Measurements from ENCODE around the gene BAHCC1.

DNA sequence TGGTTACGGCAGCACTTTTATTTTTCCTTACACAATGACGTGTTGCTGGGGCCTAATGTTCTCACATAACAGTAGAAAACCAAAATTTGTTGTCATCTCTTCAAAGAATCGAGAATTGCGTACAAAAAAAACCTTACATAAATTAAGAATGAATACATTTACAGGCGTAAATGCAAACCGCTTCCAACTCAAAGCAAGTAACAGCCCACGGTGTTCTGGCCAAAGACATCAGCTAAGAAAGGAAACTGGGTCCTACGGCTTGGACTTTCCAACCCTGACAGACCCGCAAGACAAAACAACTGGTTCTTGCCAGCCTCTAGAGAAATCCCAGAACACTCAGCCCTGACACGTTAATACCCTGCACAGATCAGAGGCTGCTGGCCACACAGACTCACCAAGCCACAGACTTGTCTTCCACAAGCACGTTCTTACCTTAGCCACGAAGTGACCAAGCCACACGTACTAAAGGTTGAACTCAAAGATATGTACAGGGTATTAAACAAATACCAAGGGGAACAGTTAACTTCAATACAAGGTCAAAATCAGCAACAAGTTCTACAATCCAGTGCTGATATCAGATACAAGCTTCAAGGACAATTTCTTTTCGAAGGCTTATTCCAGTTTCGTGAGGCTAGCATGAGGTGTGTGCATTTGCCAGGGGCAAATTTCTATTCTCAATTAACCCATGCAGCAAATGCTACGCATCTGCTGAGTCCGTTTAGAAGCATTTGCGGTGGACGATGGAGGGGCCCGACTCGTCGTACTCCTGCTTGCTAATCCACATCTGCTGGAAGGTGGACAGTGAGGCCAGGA, 114.9 kb downstream of the BAHCC1 start:
- TF ChIP-seq, protein P1, sequence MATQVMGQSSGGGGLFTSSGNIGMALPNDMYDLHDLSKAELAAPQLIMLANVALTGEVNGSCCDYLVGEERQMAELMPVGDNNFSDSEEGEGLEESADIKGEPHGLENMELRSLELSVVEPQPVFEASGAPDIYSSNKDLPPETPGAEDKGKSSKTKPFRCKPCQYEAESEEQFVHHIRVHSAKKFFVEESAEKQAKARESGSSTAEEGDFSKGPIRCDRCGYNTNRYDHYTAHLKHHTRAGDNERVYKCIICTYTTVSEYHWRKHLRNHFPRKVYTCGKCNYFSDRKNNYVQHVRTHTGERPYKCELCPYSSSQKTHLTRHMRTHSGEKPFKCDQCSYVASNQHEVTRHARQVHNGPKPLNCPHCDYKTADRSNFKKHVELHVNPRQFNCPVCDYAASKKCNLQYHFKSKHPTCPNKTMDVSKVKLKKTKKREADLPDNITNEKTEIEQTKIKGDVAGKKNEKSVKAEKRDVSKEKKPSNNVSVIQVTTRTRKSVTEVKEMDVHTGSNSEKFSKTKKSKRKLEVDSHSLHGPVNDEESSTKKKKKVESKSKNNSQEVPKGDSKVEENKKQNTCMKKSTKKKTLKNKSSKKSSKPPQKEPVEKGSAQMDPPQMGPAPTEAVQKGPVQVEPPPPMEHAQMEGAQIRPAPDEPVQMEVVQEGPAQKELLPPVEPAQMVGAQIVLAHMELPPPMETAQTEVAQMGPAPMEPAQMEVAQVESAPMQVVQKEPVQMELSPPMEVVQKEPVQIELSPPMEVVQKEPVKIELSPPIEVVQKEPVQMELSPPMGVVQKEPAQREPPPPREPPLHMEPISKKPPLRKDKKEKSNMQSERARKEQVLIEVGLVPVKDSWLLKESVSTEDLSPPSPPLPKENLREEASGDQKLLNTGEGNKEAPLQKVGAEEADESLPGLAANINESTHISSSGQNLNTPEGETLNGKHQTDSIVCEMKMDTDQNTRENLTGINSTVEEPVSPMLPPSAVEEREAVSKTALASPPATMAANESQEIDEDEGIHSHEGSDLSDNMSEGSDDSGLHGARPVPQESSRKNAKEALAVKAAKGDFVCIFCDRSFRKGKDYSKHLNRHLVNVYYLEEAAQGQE (IDR thresholded peaks at IDR 0.05; ENCODE audit: low read depth), result no peak
- TF ChIP-seq TAF1 (IDR thresholded peaks at IDR 0.05; ENCODE audit: low read depth), result no peak
- TF ChIP-seq TCF12 (IDR thresholded peaks at IDR 0.05; ENCODE audit: low read depth), result no peak
- no peak for TF ChIP-seq RAD21 (IDR thresholded peaks at IDR 0.05; ENCODE audit: low read depth)
- TF ChIP-seq, protein P2, sequence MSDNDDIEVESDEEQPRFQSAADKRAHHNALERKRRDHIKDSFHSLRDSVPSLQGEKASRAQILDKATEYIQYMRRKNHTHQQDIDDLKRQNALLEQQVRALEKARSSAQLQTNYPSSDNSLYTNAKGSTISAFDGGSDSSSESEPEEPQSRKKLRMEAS (IDR thresholded peaks at IDR 0.05), result no peak
- no peak for TF ChIP-seq EP300 (IDR thresholded peaks at IDR 0.05; ENCODE audit: borderline replicate concordance)
- no peak for TF ChIP-seq EGR1 (IDR thresholded peaks at IDR 0.05)
- no peak for TF ChIP-seq CEBPB (IDR thresholded peaks at IDR 0.05)
- no peak for TF ChIP-seq YY1 (IDR thresholded peaks at IDR 0.05; ENCODE audit: low read depth)
- TF ChIP-seq NFIC (IDR thresholded peaks at IDR 0.05), result no peak
- no peak for TF ChIP-seq CREB1 (IDR thresholded peaks at IDR 0.05; ENCODE audit: low read depth)
- no peak for TF ChIP-seq ZBTB7A (IDR thresholded peaks at IDR 0.05; ENCODE audit: low read depth)
- TF ChIP-seq TEAD4 (IDR thresholded peaks at IDR 0.05), result no peak
- TF ChIP-seq FOXM1 (IDR thresholded peaks at IDR 0.05; ENCODE audit: borderline replicate concordance, low read depth), result no peak
